SK-N-SH treated with all-trans-retinoic acid at 6 μM for 48 hours (cell line): ENCODE measurements around the gene NINJ2.

Source experiments
- ATAC-seq: fragments of 200-7000 bp; cut with Tn5 transposase; 3 replicates; pipeline ENCODE4 v1.9.1; 2020; ENCODE audit warnings: mild to moderate bottlenecking, moderate library complexity
- ARNTL ChIP-seq: fragments of 450-650 bp; formaldehyde crosslinking; IDR thresholded peaks from 2 replicates; pipeline ENCODE4 v1.5.0; 2020; ENCODE audit warnings: low read depth, mild to moderate bottlenecking, moderate library complexity, borderline replicate concordance
- BACH2 ChIP-seq: fragments of 250-450 bp; sonication (Bioruptor Pico); IDR thresholded peaks from 2 replicates; pipeline ENCODE4 v1.9.0; 2021; ENCODE audit warnings: mild to moderate bottlenecking, borderline replicate concordance
- CREB5 ChIP-seq: fragments of 250-450 bp; sonication (Bioruptor Pico); IDR thresholded peaks from 2 replicates; pipeline ENCODE4 v1.5.1; 2020; ENCODE audit warnings: low read depth, mild to moderate bottlenecking, moderate library complexity
- CSDC2 ChIP-seq: fragments of 250-450 bp; sonication (Bioruptor Pico); IDR thresholded peaks from 2 replicates; pipeline ENCODE4 v1.5.0; 2020; ENCODE audit warnings: mild to moderate bottlenecking, moderate library complexity
- CSRNP3 ChIP-seq: fragments of 250-450 bp; sonication (Bioruptor Pico); IDR thresholded peaks from 2 replicates; pipeline ENCODE4 v1.5.1; 2021; ENCODE audit warnings: mild to moderate bottlenecking, moderate library complexity
- ESRRG ChIP-seq: fragments of 250-450 bp; sonication (Bioruptor Pico); IDR thresholded peaks from 2 replicates; pipeline ENCODE4 v1.6.1; 2021; ENCODE audit warnings: mild to moderate bottlenecking
- GLIS3 ChIP-seq: fragments of 250-450 bp; sonication (Bioruptor Pico); IDR thresholded peaks from 2 replicates; pipeline ENCODE4 v1.5.0; 2020; ENCODE audit warnings: mild to moderate bottlenecking, moderate library complexity
- ISL1 ChIP-seq: fragments of 250-450 bp; sonication (Bioruptor Pico); IDR thresholded peaks from 2 replicates; pipeline ENCODE4 v2.1.2; 2022; ENCODE audit warnings: mild to moderate bottlenecking, moderate library complexity
- OSR1 ChIP-seq: fragments of 250-450 bp; sonication (Bioruptor Pico); IDR thresholded peaks from 2 replicates; pipeline ENCODE4 v1.8.0; 2022; ENCODE audit warnings: moderate library complexity, mild to moderate bottlenecking, inconsistent platforms
- PATZ1 ChIP-seq: fragments of 250-450 bp; sonication (Bioruptor Pico); IDR thresholded peaks from 2 replicates; pipeline ENCODE4 v1.8.0; 2020; ENCODE audit warnings: mild to moderate bottlenecking, moderate library complexity, borderline replicate concordance
- PPARA ChIP-seq: fragments of 250-450 bp; sonication (Bioruptor Pico); IDR thresholded peaks from 2 replicates; pipeline ENCODE4 v1.5.0; 2020; ENCODE audit warnings: mild to moderate bottlenecking, borderline replicate concordance
- RARB ChIP-seq: fragments of 250-450 bp; sonication (Bioruptor Pico); IDR thresholded peaks from 2 replicates; pipeline ENCODE4 v1.8.0; 2021; ENCODE audit warnings: mild to moderate bottlenecking, moderate library complexity
- TCF4 ChIP-seq: fragments of 250-450 bp; sonication (Bioruptor Pico); IDR thresholded peaks from 2 replicates; pipeline ENCODE4 v1.8.0; 2021; ENCODE audit warnings: mild to moderate bottlenecking, moderate library complexity, borderline replicate concordance
- TOX ChIP-seq: fragments of 250-450 bp; sonication (Bioruptor Pico); IDR thresholded peaks from 2 replicates; pipeline ENCODE4 v1.8.0; 2021; ENCODE audit warnings: mild to moderate bottlenecking, moderate library complexity, borderline replicate concordance
- TSHZ2 ChIP-seq: fragments of 250-450 bp; sonication (Bioruptor Pico); IDR thresholded peaks from 2 replicates; pipeline ENCODE4 v1.5.0; 2020; ENCODE audit warnings: mild to moderate bottlenecking, moderate library complexity
- ZC3H10 ChIP-seq: fragments of 250-450 bp; sonication (Bioruptor Pico); IDR thresholded peaks from 2 replicates; pipeline ENCODE4 v1.5.1; 2021; ENCODE audit warnings: mild to moderate bottlenecking, moderate library complexity
- ZFP30 ChIP-seq: fragments of 450-650 bp; formaldehyde crosslinking; IDR thresholded peaks from 2 replicates; pipeline ENCODE4 v1.5.0; 2022; ENCODE audit warnings: mild to moderate bottlenecking, moderate library complexity
- ZNF70 ChIP-seq: fragments of 450-650 bp; formaldehyde crosslinking; IDR thresholded peaks from 2 replicates; pipeline ENCODE4 v1.5.0; 2020; ENCODE audit warnings: mild to moderate bottlenecking, moderate library complexity
- ZNF8 ChIP-seq: fragments of 450-650 bp; formaldehyde crosslinking; IDR thresholded peaks from 2 replicates; pipeline ENCODE4 v1.5.0; 2020; ENCODE audit warnings: mild to moderate bottlenecking, moderate library complexity

Gene NINJ2

GRCh38 chr12:614411-614970, 48.8 kb downstream of the NINJ2 start:
- ATAC-seq, result peak; percentile 78
- no peak for TF ChIP-seq CREB5 (CRISPR knock-in tag)
- no peak for TF ChIP-seq CSRNP3 (CRISPR knock-in tag)
- TF ChIP-seq PATZ1, result no peak
- no peak for TF ChIP-seq BACH2 (CRISPR knock-in tag)
- TF ChIP-seq ZNF8 (CRISPR knock-in tag), result no peak
- TF ChIP-seq TOX (CRISPR knock-in tag), result no peak
- TF ChIP-seq PPARA (CRISPR knock-in tag), result no peak
- TF ChIP-seq ARNTL (CRISPR knock-in tag), result no peak

- no peak; the same call in 2 of the 3 replicates for ATAC-seq
- TF ChIP-seq CSRNP3 (CRISPR knock-in tag) (no peak), ESRRG (no peak), TSHZ2 (CRISPR knock-in tag) (no peak), CSDC2 (CRISPR knock-in tag) (no peak), ZFP30 (no peak), ZNF70 (CRISPR knock-in tag) (no peak), OSR1 (CRISPR knock-in tag) (no peak), ISL1 (CRISPR knock-in tag) (no peak), GLIS3 (CRISPR knock-in tag) (no peak), PATZ1 (no peak), PPARA (CRISPR knock-in tag) (no peak), BACH2 (CRISPR knock-in tag) (no peak), TCF4 (CRISPR knock-in tag) (no peak), RARB (CRISPR knock-in tag) (no peak)
These were observed 49.2 kb downstream of the NINJ2 start for GRCh38 chr12:613996-614395.

GRCh38 chr12:612886-613285, 50.4 kb downstream of the NINJ2 start:
- TF ChIP-seq ZNF70 (CRISPR knock-in tag), result no peak
- TF ChIP-seq ARNTL (CRISPR knock-in tag), result no peak
- TF ChIP-seq GLIS3 (CRISPR knock-in tag), result no peak
- no peak for TF ChIP-seq ZC3H10 (CRISPR knock-in tag)
- no peak for TF ChIP-seq TCF4 (CRISPR knock-in tag)
- no peak for TF ChIP-seq CSRNP3 (CRISPR knock-in tag)
- no peak for TF ChIP-seq TOX (CRISPR knock-in tag)
- no peak for TF ChIP-seq RARB (CRISPR knock-in tag)
- no peak for ATAC-seq
